HG03039 (cell line): ENCODE measurements around the gene MED13L.

Experiments used
- ATAC-seq: cut with Tn5 transposase; IDR thresholded peaks from one replicate; pipeline ENCODE4 v1.9.1; 2021; ENCODE audit warnings: mild to moderate bottlenecking, moderate library complexity; ENCODE audit not compliant: unreplicated experiment

MED13L gene

GRCh38 chr12:116277467-116278278 is at the start of gene MED13L:
Gene MED13L, minus strand, starts transcription at chr12:116277693. Its CDS starts 562 bp downstream, at chr12:116277131.
- ATAC-seq: peak; percentile 79

- ATAC-seq: peak; percentile 72
Measured at GRCh38 chr12:116325336-116325664, 47.8 kb upstream of the MED13L start.

GRCh38 chr12:116324654-116325335 is 47.3 kb upstream of the MED13L start:
- no peak for ATAC-seq

- ATAC-seq: no peak
Measured at GRCh38 chr12:116323406-116324386, 46.2 kb upstream of the MED13L start.

GRCh38 chr12:116321913-116322312 is 44.4 kb upstream of the MED13L start:
- no peak for ATAC-seq

- no peak for ATAC-seq
Measured at GRCh38 chr12:116320791-116321217, 43.3 kb upstream of the MED13L start.

GRCh38 chr12:116319898-116320621 is 42.6 kb upstream of the MED13L start:
- ATAC-seq: no peak

GRCh38 chr12:116319233-116319897 is 41.9 kb upstream of the MED13L start:
- ATAC-seq: no peak

- no peak for ATAC-seq
Measured at GRCh38 chr12:116318576-116319232, 41.2 kb upstream of the MED13L start.

GRCh38 chr12:116317986-116318575 is 40.6 kb upstream of the MED13L start:
- no peak for ATAC-seq

- no peak for ATAC-seq
Measured at GRCh38 chr12:116317139-116317538, 39.6 kb upstream of the MED13L start.

GRCh38 chr12:116314477-116314876 is 37.0 kb upstream of the MED13L start:
- no peak for ATAC-seq

- ATAC-seq: no peak
Measured at GRCh38 chr12:116313194-116313927, 35.9 kb upstream of the MED13L start.

- no peak for ATAC-seq
Measured at GRCh38 chr12:116310082-116310481, 32.6 kb upstream of the MED13L start.

GRCh38 chr12:116309343-116309742 is 31.9 kb upstream of the MED13L start:
- ATAC-seq: no peak

GRCh38 chr12:116308647-116309046 is 31.2 kb upstream of the MED13L start:
- ATAC-seq: no peak

- no peak for ATAC-seq
Measured at GRCh38 chr12:116306968-116307367, 29.5 kb upstream of the MED13L start.

- ATAC-seq: no peak
Measured at GRCh38 chr12:116306506-116306905, 29.0 kb upstream of the MED13L start.
